ENCODE measurements around the gene DCBLD2. TPM values are rescaled to one million over a fixed set of nuclear protein-coding genes. Genes with fewer than 3 reads are reported as not detected.

The DCBLD2 gene
- total RNA-seq, 3 donors from 2014 or later (not counting 1 experiment from before 2014, with no cell fraction given), result 0.66 to 0.99 (median 0.90) TPM

GRCh38 chr3:98746122-98746521, 155.4 kb downstream of the DCBLD2 start:
- no peak for TF ChIP-seq CTCF (IDR thresholded peaks at IDR 0.05)
- Histone ChIP-seq H3K9me3 (ENCODE audit: control insufficient read depth, insufficient read depth, low read length) (no peaks in the 10 kb centered on the region), H3K27me3 (ENCODE audit: control insufficient read depth, insufficient read depth, low read length) (no peaks in the 10 kb centered on the region), H3K36me3 (ENCODE audit: control insufficient read depth, insufficient read depth, low read length) (no peaks in the 10 kb centered on the region), H3K27ac (ENCODE audit: low read length) (no peak overlapping the region), H3K4me3 (ENCODE audit: low read length) (no peak overlapping the region), H3K4me1 (ENCODE audit: control insufficient read depth, insufficient read depth, low read length) (no peaks in the 10 kb centered on the region)
- H3K36me3 Mint-ChIP-seq, result no peaks in the 10 kb centered on the region
- intact Hi-C loops (cut with micrococcal nuclease), result no loop called here
- no peaks in the 10 kb centered on the region for H3K4me1 Mint-ChIP-seq
- H3K4me3 Mint-ChIP-seq, result no peak overlapping the region
- peaks cover 0 to 4% of the 10 kb centered on the region in 2 donors for H3K27me3 Mint-ChIP-seq (ENCODE audit: low read depth in 2 of 2)
- H3K9me3 Mint-ChIP-seq, result peaks cover 0 to 2% of the 10 kb centered on the region in 2 donors
- no peak overlapping the region for H3K27ac Mint-ChIP-seq
- WGBS (ENCODE audit: insufficient coverage), result 79% methylated on average over 4 of the region's 4 CpGs
- ATAC-seq (no peak), DNase-seq (no peak)

Other genes with a start within 250 kb of the DCBLD2 start
- 1 to 10 TPM in 2 of 3 donors, under 1 TPM in 1; 0.38 to 3.7 (median 1.4) TPM for gene ST3GAL6, start 138.4 kb downstream of the DCBLD2 start, total RNA-seq

Measured in natural killer cell (primary cell).